ENCODE data around the gene NUTF2.

NUTF2 gene

DNA sequence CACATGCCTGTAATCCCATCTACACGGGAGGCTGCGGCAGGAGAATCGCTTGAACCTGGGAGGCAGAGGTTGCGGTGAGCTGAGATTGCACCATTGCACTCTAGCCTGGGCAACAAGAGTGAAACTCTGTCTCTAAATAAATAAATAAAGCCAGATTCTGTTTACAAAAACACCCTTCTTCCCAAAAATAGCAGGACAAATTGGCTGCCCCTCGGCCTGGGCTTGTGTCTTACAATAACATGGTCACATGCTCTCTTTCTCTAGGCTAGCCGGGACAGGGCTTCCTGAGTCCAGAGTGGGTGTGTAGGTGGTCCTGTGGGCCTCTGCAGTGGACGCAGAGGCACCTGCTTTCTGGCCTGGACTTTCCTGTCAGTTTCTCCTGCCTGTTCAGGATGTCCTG lies 22.9 kb downstream of the NUTF2 start:
- no peaks in the 10 kb centered on the region for H3K9me3 ChIP-seq (ENCODE audit: insufficient read depth, low read depth, low read length)
- H3K27me3 ChIP-seq (ENCODE audit: insufficient read depth, low read length), result no peaks in the 10 kb centered on the region
- H3K4me1 ChIP-seq (ENCODE audit: insufficient read depth, low read length), result 0 out of 2 replicates have a peak, but pooled peaks cover 9% of the 10 kb centered on the region
- H3K4me3 ChIP-seq (ENCODE audit: low read length), result no peak overlapping the region
- no peak overlapping the region for H3K27ac ChIP-seq (ENCODE audit: low read length)
- no peak overlapping the region for H3K9ac ChIP-seq (ENCODE audit: low read depth, low read length)
- H3K36me3 ChIP-seq (ENCODE audit: insufficient read depth, low read depth, low read length), result peaks cover 65% of the 10 kb centered on the region

DNA sequence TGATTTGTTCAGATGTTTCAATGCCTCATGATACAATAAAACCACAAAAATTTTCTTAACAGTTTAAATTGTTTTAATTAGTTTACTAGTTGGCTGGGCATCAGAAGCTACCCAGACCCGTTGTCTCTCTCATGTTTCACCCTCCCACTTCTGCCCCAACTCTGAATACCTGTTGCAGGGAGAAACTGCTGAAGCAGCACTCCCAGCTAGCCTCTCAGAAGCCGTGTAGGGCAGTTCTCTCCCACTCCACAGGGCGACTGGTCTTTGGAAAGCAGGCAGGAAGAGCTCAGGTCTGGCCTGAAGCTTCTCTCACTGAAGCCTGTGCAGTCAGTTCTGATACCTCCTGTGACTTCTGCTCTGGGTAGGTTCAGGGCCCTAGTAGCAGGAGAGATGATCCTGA lies 24.5 kb downstream of the NUTF2 start:
- Histone ChIP-seq H3K36me3 (ENCODE audit: insufficient read depth, low read depth, low read length) (peaks cover 55% of the 10 kb centered on the region), H3K9ac (ENCODE audit: low read depth, low read length) (no peak overlapping the region), H3K27me3 (ENCODE audit: insufficient read depth, low read length) (no peaks in the 10 kb centered on the region), H3K4me3 (ENCODE audit: low read length) (no peak overlapping the region), H3K9me3 (ENCODE audit: insufficient read depth, low read depth, low read length) (no peaks in the 10 kb centered on the region), H3K27ac (ENCODE audit: low read length) (no peak overlapping the region), H3K4me1 (ENCODE audit: insufficient read depth, low read length) (0 out of 2 replicates have a peak, but pooled peaks cover 9% of the 10 kb centered on the region)

- H3K27ac ChIP-seq (ENCODE audit: low read length), result no peak overlapping the region
- H3K27me3 ChIP-seq (ENCODE audit: insufficient read depth, low read length), result no peaks in the 10 kb centered on the region
- peak overlapping the region; percentile 92 for H3K4me3 ChIP-seq (ENCODE audit: low read length)
- H3K4me1 ChIP-seq (ENCODE audit: insufficient read depth, low read length), result 0 out of 2 replicates have a peak, but pooled peaks cover 9% of the 10 kb centered on the region
- H3K9me3 ChIP-seq (ENCODE audit: insufficient read depth, low read depth, low read length), result no peaks in the 10 kb centered on the region
- H3K9ac ChIP-seq (ENCODE audit: low read depth, low read length), result peak overlapping the region; percentile 85; the same call in 1 of the 2 replicates
- peaks cover 55% of the 10 kb centered on the region for H3K36me3 ChIP-seq (ENCODE audit: insufficient read depth, low read depth, low read length)
These were observed 25.4 kb downstream of the NUTF2 start for GRCh38 chr16:67872131-67872630.

DNA sequence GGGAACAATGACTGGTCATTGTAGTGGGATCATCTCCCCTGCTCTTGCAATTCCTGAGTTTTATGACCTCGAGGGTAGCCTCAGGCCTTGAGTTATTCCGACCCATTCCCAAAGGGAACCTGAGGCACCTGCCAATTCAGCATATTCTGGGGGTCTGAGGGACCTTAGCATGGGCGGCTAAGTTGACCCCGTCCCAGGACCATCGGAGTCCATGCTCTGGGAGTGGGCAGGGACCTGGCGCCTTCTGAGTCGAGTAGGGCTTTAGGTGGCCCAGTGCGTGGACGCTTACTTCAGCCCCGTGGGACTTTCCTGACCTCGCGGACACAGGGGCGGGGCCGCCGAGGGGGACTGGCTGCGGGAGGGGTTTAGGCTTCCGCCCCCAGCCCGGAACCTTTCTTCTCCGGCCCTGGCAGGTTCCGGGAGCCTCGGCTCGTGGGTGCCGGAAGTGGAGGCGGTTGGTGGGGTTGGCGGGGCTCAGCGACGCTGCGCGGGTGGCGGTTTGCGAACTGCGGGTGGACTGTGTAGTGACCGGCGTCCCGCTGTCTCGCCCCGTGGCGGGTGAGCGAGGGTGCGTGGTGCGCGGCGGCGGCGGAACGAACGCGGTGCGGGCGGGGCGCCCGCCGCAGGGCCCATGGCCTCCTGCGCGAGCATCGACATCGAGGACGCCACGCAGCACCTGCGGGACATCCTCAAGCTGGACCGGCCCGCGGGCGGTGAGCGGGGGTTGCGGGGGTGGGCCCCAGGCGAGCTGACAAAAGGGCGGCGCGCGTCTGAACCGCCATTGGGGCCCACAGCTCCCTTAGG lies 26.1 kb downstream of the NUTF2 start, which contains the start of gene EDC4:
Gene EDC4 (plus strand): TSS at position 422 of the 804 bp plus-strand sequence. CDS start 210 bp downstream, at position 632.
- Histone ChIP-seq H3K4me3 (ENCODE audit: low read length) (peak within 1 kb of the TSS; percentile 92), H3K9me3 (ENCODE audit: insufficient read depth, low read depth, low read length) (no peaks in the 10 kb centered on the region), H3K36me3 (ENCODE audit: insufficient read depth, low read depth, low read length) (peaks cover 55% of the 10 kb centered on the region), H3K9ac (ENCODE audit: low read depth, low read length) (peak within 1 kb of the TSS; percentile 85), H3K4me1 (ENCODE audit: insufficient read depth, low read length) (0 out of 2 replicates have a peak, but pooled peaks cover 9% of the 10 kb centered on the region), H3K27me3 (ENCODE audit: insufficient read depth, low read length) (no peaks in the 10 kb centered on the region), H3K27ac (ENCODE audit: low read length) (no peak within 1 kb of the TSS)

- 0 out of 2 replicates have a peak, but pooled peaks cover 9% of the 10 kb centered on the region for H3K4me1 ChIP-seq (ENCODE audit: insufficient read depth, low read length)
- peaks cover 55% of the 10 kb centered on the region for H3K36me3 ChIP-seq (ENCODE audit: insufficient read depth, low read depth, low read length)
- peak overlapping the region; percentile 92 for H3K4me3 ChIP-seq (ENCODE audit: low read length)
- no peaks in the 10 kb centered on the region for H3K9me3 ChIP-seq (ENCODE audit: insufficient read depth, low read depth, low read length)
- no peaks in the 10 kb centered on the region for H3K27me3 ChIP-seq (ENCODE audit: insufficient read depth, low read length)
- H3K27ac ChIP-seq (ENCODE audit: low read length), result no peak overlapping the region
- peak overlapping the region; percentile 85 for H3K9ac ChIP-seq (ENCODE audit: low read depth, low read length)
These were observed 27.0 kb downstream of the NUTF2 start for GRCh38 chr16:67873435-67874370.

GRCh38 chr16:67874372-67874771 lies 27.6 kb downstream of the NUTF2 start:
- 0 out of 2 replicates have a peak, but pooled peaks cover 9% of the 10 kb centered on the region for H3K4me1 ChIP-seq (ENCODE audit: insufficient read depth, low read length)
- H3K27me3 ChIP-seq (ENCODE audit: insufficient read depth, low read length), result no peaks in the 10 kb centered on the region
- peak overlapping the region; percentile 92; the same call in 1 of the 2 replicates for H3K4me3 ChIP-seq (ENCODE audit: low read length)
- no peaks in the 10 kb centered on the region for H3K9me3 ChIP-seq (ENCODE audit: insufficient read depth, low read depth, low read length)
- no peak overlapping the region for H3K27ac ChIP-seq (ENCODE audit: low read length)
- peak overlapping the region; percentile 85 for H3K9ac ChIP-seq (ENCODE audit: low read depth, low read length)
- peaks cover 55% of the 10 kb centered on the region for H3K36me3 ChIP-seq (ENCODE audit: insufficient read depth, low read depth, low read length)

DNA sequence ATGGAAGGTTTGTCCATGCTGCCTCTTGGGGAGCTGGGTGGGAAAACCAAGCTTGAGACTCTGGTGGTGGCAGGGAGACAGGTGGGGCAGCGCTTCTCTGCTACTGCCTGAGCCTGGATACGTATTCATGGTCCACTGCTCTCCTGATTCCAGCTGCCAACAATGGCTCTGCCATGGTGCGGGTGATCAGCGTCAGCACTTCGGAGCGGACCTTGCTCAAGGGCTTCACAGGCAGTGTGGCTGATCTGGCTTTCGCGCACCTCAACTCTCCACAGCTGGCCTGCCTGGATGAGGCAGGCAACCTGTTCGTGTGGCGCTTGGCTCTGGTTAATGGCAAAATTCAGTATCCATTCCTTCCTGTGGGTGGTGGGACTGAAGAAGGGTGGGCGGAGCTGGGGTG lies 30.3 kb downstream of the NUTF2 start:
- Histone ChIP-seq H3K36me3 (ENCODE audit: insufficient read depth, low read depth, low read length) (peaks cover 60% of the 10 kb centered on the region), H3K4me3 (ENCODE audit: low read length) (no peak overlapping the region), H3K9ac (ENCODE audit: low read depth, low read length) (no peak overlapping the region), H3K27me3 (ENCODE audit: insufficient read depth, low read length) (no peaks in the 10 kb centered on the region), H3K27ac (ENCODE audit: low read length) (no peak overlapping the region), H3K4me1 (ENCODE audit: insufficient read depth, low read length) (0 out of 2 replicates have a peak, but pooled peaks cover 9% of the 10 kb centered on the region), H3K9me3 (ENCODE audit: insufficient read depth, low read depth, low read length) (no peaks in the 10 kb centered on the region)

DNA sequence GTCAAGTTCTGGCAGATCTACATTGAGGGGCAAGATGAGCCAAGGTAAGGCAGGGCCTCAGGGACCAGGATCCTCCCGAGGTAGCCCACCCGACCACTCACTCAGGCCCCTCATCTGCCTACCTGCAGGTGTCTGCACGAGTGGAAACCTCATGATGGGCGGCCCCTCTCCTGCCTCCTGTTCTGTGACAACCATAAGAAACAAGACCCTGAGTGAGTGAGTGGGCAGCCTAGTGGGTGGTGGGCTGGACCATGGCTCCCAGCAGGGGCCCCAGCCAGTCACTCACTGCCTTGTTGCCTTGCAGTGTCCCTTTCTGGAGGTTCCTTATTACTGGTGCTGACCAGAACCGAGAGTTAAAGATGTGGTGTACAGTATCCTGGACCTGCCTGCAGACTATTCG lies 31.5 kb downstream of the NUTF2 start:
- no peak overlapping the region for H3K9ac ChIP-seq (ENCODE audit: low read depth, low read length)
- H3K4me1 ChIP-seq (ENCODE audit: insufficient read depth, low read length), result 0 out of 2 replicates have a peak, but pooled peaks cover 9% of the 10 kb centered on the region
- no peaks in the 10 kb centered on the region for H3K27me3 ChIP-seq (ENCODE audit: insufficient read depth, low read length)
- H3K9me3 ChIP-seq (ENCODE audit: insufficient read depth, low read depth, low read length), result no peaks in the 10 kb centered on the region
- H3K36me3 ChIP-seq (ENCODE audit: insufficient read depth, low read depth, low read length), result peaks cover 72% of the 10 kb centered on the region
- no peak overlapping the region for H3K27ac ChIP-seq (ENCODE audit: low read length)
- no peak overlapping the region for H3K4me3 ChIP-seq (ENCODE audit: low read length)

GRCh38 chr16:67878846-67879245 lies 32.1 kb downstream of the NUTF2 start:
- no peaks in the 10 kb centered on the region for H3K27me3 ChIP-seq (ENCODE audit: insufficient read depth, low read length)
- H3K36me3 ChIP-seq (ENCODE audit: insufficient read depth, low read depth, low read length), result peaks cover 77% of the 10 kb centered on the region
- H3K4me1 ChIP-seq (ENCODE audit: insufficient read depth, low read length), result peaks cover 7% of the 10 kb centered on the region; the same call in 1 of the 2 replicates
- H3K9me3 ChIP-seq (ENCODE audit: insufficient read depth, low read depth, low read length), result no peaks in the 10 kb centered on the region
- H3K27ac ChIP-seq (ENCODE audit: low read length), result no peak overlapping the region
- H3K4me3 ChIP-seq (ENCODE audit: low read length), result no peak overlapping the region
- no peak overlapping the region for H3K9ac ChIP-seq (ENCODE audit: low read depth, low read length)

- H3K36me3 ChIP-seq (ENCODE audit: insufficient read depth, low read depth, low read length), result peaks cover 81% of the 10 kb centered on the region
These were observed 32.7 kb downstream of the NUTF2 start for GRCh38 chr16:67879462-67879861.

GRCh38 chr16:67879936-67880335 lies 33.2 kb downstream of the NUTF2 start:
- peaks cover 81% of the 10 kb centered on the region for H3K36me3 ChIP-seq (ENCODE audit: insufficient read depth, low read depth, low read length)
- H3K4me3 ChIP-seq (ENCODE audit: low read length), result no peak overlapping the region
- H3K27me3 ChIP-seq (ENCODE audit: insufficient read depth, low read length), result no peaks in the 10 kb centered on the region
- H3K9ac ChIP-seq (ENCODE audit: low read depth, low read length), result no peak overlapping the region
- no peak overlapping the region for H3K27ac ChIP-seq (ENCODE audit: low read length)
- H3K9me3 ChIP-seq (ENCODE audit: insufficient read depth, low read depth, low read length), result no peaks in the 10 kb centered on the region
- H3K4me1 ChIP-seq (ENCODE audit: insufficient read depth, low read length), result peaks cover 6% of the 10 kb centered on the region; the same call in 1 of the 2 replicates

More at GRCh38 chr16:67879462-67879861, 32.7 kb downstream of the NUTF2 start:
- Histone ChIP-seq H3K27me3 (ENCODE audit: insufficient read depth, low read length) (no peaks in the 10 kb centered on the region), H3K4me3 (ENCODE audit: low read length) (no peak overlapping the region), H3K4me1 (ENCODE audit: insufficient read depth, low read length) (peaks cover 3% of the 10 kb centered on the region; the same call in 1 of the 2 replicates), H3K9me3 (ENCODE audit: insufficient read depth, low read depth, low read length) (no peaks in the 10 kb centered on the region), H3K9ac (ENCODE audit: low read depth, low read length) (no peak overlapping the region), H3K27ac (ENCODE audit: low read length) (no peak overlapping the region)
